Body of pancreas (tissue), 4 donors: ENCODE results near the gene MMP10. TPM values are rescaled to one million over a fixed set of nuclear protein-coding genes. Genes with fewer than 3 reads are reported as not detected.

Source experiments
- ATAC-seq: fragments of 150-250 bp; one replicate; pipeline ENCODE4 v1.9.1; 2016
- DNase-seq, 4 donors: peaks; one replicate each; pipeline ENCODE4 v3.0.0-alpha.2; 2019
- H3K27ac ChIP-seq, 4 donors: fragments of 200-600 bp; sonication (generic); 1 replicate in 3 of 4; 2 replicates in 1 of 4; pipeline versions ENCODE4 v1.5.1 to v1.6.1; 2016 to 2019; ENCODE audit warnings: mild to moderate bottlenecking in 1 of 4, mixed read lengths in 1 of 4, moderate library complexity in 1 of 4
- H3K27me3 ChIP-seq, 2 donors: fragments of 200-600 bp; sonication (generic); one replicate each; pipeline ENCODE4 v1.6.0; 2016; ENCODE audit warnings: mild to moderate bottlenecking in 1 of 2
- H3K36me3 ChIP-seq, 2 donors: fragments of 200-600 bp; sonication (generic); replicated peaks in 1 of 2; 2 replicates each; pipeline ENCODE4 v1.5.1; 2016; ENCODE audit warnings: low read depth in 2 of 2; ENCODE audit not compliant: insufficient read depth in 1 of 2
- H3K4me1 ChIP-seq: fragments of 200-600 bp; sonication (generic); one replicate; pipeline ENCODE4 v1.6.0; 2016
- H3K4me3 ChIP-seq, 2 donors: fragments of 200-600 bp; sonication (generic); 1 replicate in 1 of 2; 2 replicates in 1 of 2; pipeline ENCODE4 v1.5.1; 2016 to 2019
- H3K9me3 ChIP-seq, 3 donors: fragments of 200-600 bp; sonication (generic); 1 replicate in 2 of 3; 2 replicates in 1 of 3; pipeline ENCODE4 v1.5.1; 2016
- POLR2A ChIP-seq, 3 donors: fragments of 450-650 bp; IDR thresholded peaks; one replicate each; pipeline ENCODE4 v1.6.1; 2016; ENCODE audit warnings: antibody characterized with exemption in 3 of 3, mild to moderate bottlenecking in 2 of 3
- WGBS, 2 donors: methylation state at CpG; one replicate each; pipeline ENCODE4 v1.1.5; 2017; 5-methylcytosine and 5-hydroxymethylcytosine counted together
- intact Hi-C: fragments of 100-400 bp; cut with DNase I; formaldehyde crosslinking; loops from one replicate; pipeline ENCODE4 v1.15.1; 2023
- total RNA-seq, 2 donors: library from RNA; depleted of rRNA; stranded (reverse); fragments of >200 nt; gene quantifications; one replicate each; pipeline ENCODE4 v1.1.0, GENCODE V29; 2016
- TF ChIP-seq, protein P1 (sequence below), 7 experiments: fragments of 450-650 bp in 4 of 7; fragments of 200-600 bp in 3 of 7; sonication (generic) in 3 of 7; IDR thresholded peaks; one replicate each; pipeline ENCODE4 v1.5.1; 2016 to 2019; ENCODE audit warnings: antibody characterized with exemption in 7 of 7

Gene MMP10
- total RNA-seq, 2 donors from 2014 or later, result not detected

- no peaks in the 10 kb centered on the region for H3K9me3 ChIP-seq
- no peaks in the 10 kb centered on the region for H3K27me3 ChIP-seq
- no peaks in the 10 kb centered on the region for H3K36me3 ChIP-seq
- H3K4me1 ChIP-seq, result peaks cover 13% of the 10 kb centered on the region
- 73 to 75% methylated on average over 5 of the region's 5 CpGs for WGBS, 2 donors
- intact Hi-C loops, result no loop called here
- ATAC-seq (no peak), DNase-seq (no peak)
- H3K27ac ChIP-seq, result no peak overlapping the region
- H3K4me3 ChIP-seq, result no peak overlapping the region
- TF ChIP-seq, protein P1, sequence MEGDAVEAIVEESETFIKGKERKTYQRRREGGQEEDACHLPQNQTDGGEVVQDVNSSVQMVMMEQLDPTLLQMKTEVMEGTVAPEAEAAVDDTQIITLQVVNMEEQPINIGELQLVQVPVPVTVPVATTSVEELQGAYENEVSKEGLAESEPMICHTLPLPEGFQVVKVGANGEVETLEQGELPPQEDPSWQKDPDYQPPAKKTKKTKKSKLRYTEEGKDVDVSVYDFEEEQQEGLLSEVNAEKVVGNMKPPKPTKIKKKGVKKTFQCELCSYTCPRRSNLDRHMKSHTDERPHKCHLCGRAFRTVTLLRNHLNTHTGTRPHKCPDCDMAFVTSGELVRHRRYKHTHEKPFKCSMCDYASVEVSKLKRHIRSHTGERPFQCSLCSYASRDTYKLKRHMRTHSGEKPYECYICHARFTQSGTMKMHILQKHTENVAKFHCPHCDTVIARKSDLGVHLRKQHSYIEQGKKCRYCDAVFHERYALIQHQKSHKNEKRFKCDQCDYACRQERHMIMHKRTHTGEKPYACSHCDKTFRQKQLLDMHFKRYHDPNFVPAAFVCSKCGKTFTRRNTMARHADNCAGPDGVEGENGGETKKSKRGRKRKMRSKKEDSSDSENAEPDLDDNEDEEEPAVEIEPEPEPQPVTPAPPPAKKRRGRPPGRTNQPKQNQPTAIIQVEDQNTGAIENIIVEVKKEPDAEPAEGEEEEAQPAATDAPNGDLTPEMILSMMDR (IDR thresholded peaks at IDR 0.05), result no peak
Measured at GRCh38 chr11:102776454-102776853, 4.0 kb downstream of the MMP10 start.

DNA sequence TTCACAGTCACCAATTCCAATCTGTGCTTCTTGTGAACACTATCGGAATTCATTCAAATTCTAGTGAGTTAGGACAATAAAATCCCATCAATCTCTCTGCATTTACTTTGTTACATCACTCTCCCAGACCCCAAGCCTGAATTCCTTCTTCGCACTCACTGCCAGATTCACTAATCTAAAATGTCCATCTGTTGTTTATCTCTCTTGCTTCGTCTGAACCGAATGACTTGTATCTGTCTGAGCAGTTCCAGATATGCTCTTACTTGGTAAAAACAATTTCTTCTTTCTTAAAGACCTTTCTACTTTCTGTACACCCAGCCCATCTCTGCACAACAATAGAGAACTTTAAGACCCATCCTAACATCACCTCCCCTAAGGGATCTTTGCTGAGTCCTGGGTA is 7.0 kb downstream of the MMP10 start:
- Histone ChIP-seq H3K36me3 (no peaks in the 10 kb centered on the region), H3K4me1 (no peaks in the 10 kb centered on the region), H3K9me3 (no peaks in the 10 kb centered on the region), H3K27me3 (no peaks in the 10 kb centered on the region), H3K4me3 (no peak overlapping the region), H3K27ac (no peak overlapping the region)
- no peak for TF ChIP-seq POLR2A (IDR thresholded peaks at IDR 0.05)
- TF ChIP-seq, protein P1 (IDR thresholded peaks at IDR 0.05), result no peak
- no peak for ATAC-seq
- WGBS, 2 donors, result 66 to 69% methylated on average over 4 of the region's 4 CpGs
- intact Hi-C loops, result no loop called here
- DNase-seq, result no peak

DNA sequence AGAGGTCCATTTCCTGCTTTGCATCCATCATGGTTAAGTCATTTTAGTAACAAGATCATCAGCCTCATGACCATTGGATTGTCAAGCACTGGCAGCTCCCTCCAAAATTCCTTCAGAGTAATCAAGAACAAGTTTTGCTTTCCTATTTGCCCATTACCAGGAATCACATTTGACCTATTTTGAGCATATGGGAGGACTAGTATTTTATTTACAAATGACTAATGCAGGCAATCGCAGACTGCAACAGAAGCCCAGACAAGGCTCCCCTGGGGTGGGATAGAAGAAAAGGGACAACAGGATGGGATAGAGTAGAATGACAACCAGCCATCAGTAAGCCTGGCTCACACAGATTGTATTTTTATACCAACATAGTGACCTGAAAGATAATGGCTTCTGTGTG is 9.1 kb downstream of the MMP10 start:
- no peak for TF ChIP-seq POLR2A (IDR thresholded peaks at IDR 0.05)
- TF ChIP-seq, protein P1 (IDR thresholded peaks at IDR 0.05), result no peak
- no peaks in the 10 kb centered on the region for H3K27me3 ChIP-seq
- WGBS, 2 donors, result 60 to 76% methylated on average over 1 of the region's 1 CpG
- no peaks in the 10 kb centered on the region for H3K36me3 ChIP-seq
- no peak overlapping the region for H3K4me3 ChIP-seq
- no peaks in the 10 kb centered on the region for H3K9me3 ChIP-seq
- H3K4me1 ChIP-seq, result no peaks in the 10 kb centered on the region
- ATAC-seq (no peak), DNase-seq (no peak)
- intact Hi-C loops, result no loop called here
- no peak overlapping the region for H3K27ac ChIP-seq

- no peak overlapping the region for H3K27ac ChIP-seq
- DNase-seq, result no peak
- intact Hi-C loops, result no loop called here
- no peaks in the 10 kb centered on the region for H3K4me1 ChIP-seq
- no peaks in the 10 kb centered on the region for H3K27me3 ChIP-seq
- no peak overlapping the region for H3K4me3 ChIP-seq
- TF ChIP-seq, protein P1 (IDR thresholded peaks at IDR 0.05), result no peak
- TF ChIP-seq POLR2A (IDR thresholded peaks at IDR 0.05), result no peak
- H3K36me3 ChIP-seq, result no peaks in the 10 kb centered on the region
- H3K9me3 ChIP-seq, result no peaks in the 10 kb centered on the region
- no peak for ATAC-seq
Measured at GRCh38 chr11:102770191-102770590, 10.2 kb downstream of the MMP10 start.

DNA sequence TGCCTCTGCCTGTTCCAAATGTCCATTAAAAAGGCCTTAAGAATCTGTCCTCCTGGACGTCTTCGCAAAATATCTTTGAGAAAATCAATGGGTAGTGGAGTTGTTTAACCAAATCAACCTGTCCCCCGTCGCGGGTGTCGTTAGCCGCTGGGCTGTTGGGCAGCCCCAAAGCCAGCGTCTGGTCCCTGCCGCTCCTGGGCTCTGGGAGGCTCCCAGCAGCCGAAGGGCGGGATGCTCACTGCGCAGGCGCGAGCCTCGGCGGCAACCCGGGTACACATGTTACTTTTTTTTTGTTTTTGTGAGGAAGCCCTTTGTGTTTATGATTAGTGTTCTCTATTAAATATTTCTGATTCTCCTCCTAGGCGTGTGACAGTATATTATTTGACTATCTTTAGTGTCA is 12.6 kb downstream of the MMP10 start:
- ATAC-seq (no peak), DNase-seq (no peak)
- H3K27ac ChIP-seq, result no peak overlapping the region
- whole genome bisulfite sequencing, 2 donors, result 56% methylated on average over 18 of the region's 18 CpGs
- H3K36me3 ChIP-seq, result no peaks in the 10 kb centered on the region
- TF ChIP-seq POLR2A (IDR thresholded peaks at IDR 0.05), result no peak
- TF ChIP-seq, protein P1 (IDR thresholded peaks at IDR 0.05), result no peak
- no peaks in the 10 kb centered on the region for H3K4me1 ChIP-seq
- no peaks in the 10 kb centered on the region for H3K27me3 ChIP-seq
- intact Hi-C loops, result no loop called here
- H3K9me3 ChIP-seq, result no peaks in the 10 kb centered on the region
- H3K4me3 ChIP-seq, result no peak overlapping the region
